Smooth muscle cell (in vitro differentiated cells): ENCODE data around the gene MLLT3. TPM values are rescaled to one million over a fixed set of nuclear protein-coding genes. Genes with fewer than 3 reads are reported as not detected.

ENCODE experiments used
- DNase-seq: peaks from one replicate; lab custom pipeline; 2025; ENCODE audit not compliant: unreplicated experiment; lab: John Stamatoyannopoulos, UW
- H2AFZ ChIP-seq: fragments of 200-600 bp; sonication (generic); 2 replicates; pipeline ENCODE4 v1.6.0; 2016; ENCODE audit warnings: antibody characterized with exemption, low read depth, mild to moderate bottlenecking
- H3F3A ChIP-seq: fragments of 200-600 bp; sonication (generic); 2 replicates; pipeline ENCODE4 v1.6.0; 2017; ENCODE audit warnings: antibody characterized with exemption, low read depth
- H3K27ac ChIP-seq: fragments of 200-600 bp; sonication (generic); 2 replicates; pipeline ENCODE4 v1.5.1; 2016; ENCODE audit warnings: low read depth, mild to moderate bottlenecking
- H3K27me3 ChIP-seq: fragments of 200-600 bp; sonication (generic); 2 replicates; pipeline ENCODE4 v1.6.1; 2016; ENCODE audit warnings: low read depth, mild to moderate bottlenecking
- H3K36me3 ChIP-seq: fragments of 200-600 bp; sonication (generic); 2 replicates; pipeline ENCODE4 v1.5.1; 2016; ENCODE audit warnings: low read depth
- H3K4me1 ChIP-seq: fragments of 200-600 bp; sonication (generic); 2 replicates; pipeline ENCODE4 v1.5.1; 2016; ENCODE audit warnings: low read depth
- H3K4me2 ChIP-seq: fragments of 200-600 bp; sonication (generic); 2 replicates; pipeline ENCODE4 v1.6.0; 2016; ENCODE audit warnings: mild to moderate bottlenecking
- H3K4me3 ChIP-seq: fragments of 200-600 bp; sonication (generic); 2 replicates; pipeline ENCODE4 v1.5.1; 2016; ENCODE audit warnings: mild to moderate bottlenecking
- H3K79me2 ChIP-seq: fragments of 200-600 bp; sonication (generic); 2 replicates; pipeline ENCODE4 v1.6.0; 2016; ENCODE audit warnings: low read depth, mild to moderate bottlenecking
- H3K9ac ChIP-seq: fragments of 200-600 bp; sonication (generic); 2 replicates; pipeline ENCODE4 v1.6.0; 2016; ENCODE audit warnings: low read depth
- H3K9me3 ChIP-seq: fragments of 200-600 bp; sonication (generic); replicated peaks from 2 replicates; pipeline ENCODE4 v1.5.1; 2016; ENCODE audit warnings: low read depth
- H4K20me1 ChIP-seq: fragments of 200-600 bp; sonication (generic); 2 replicates; pipeline ENCODE4 v1.6.0; 2016; ENCODE audit warnings: low read depth
- WGBS: methylation state at CpG from one replicate; pipeline ENCODE4 v1.1.7; 2016; ENCODE audit warnings: low lambda C conversion rate; 5-methylcytosine and 5-hydroxymethylcytosine counted together
- polyA plus RNA-seq: library from polyadenylated mRNA; unstranded; fragments of >200 nt; fragmentation: Nextera tagmentation; extraction: Ambion mirVana; gene quantifications from 2 replicates; pipeline ENCODE4 v1.2.1, GENCODE V29; 2016
- total RNA-seq: library from RNA; depleted of rRNA; stranded (reverse); fragments of >200 nt; gene quantifications from 2 replicates; pipeline ENCODE4 v1.2.3, GENCODE V29; 2014
- TF ChIP-seq, protein P1 (sequence below): fragments of 200-600 bp; sonication (generic); IDR thresholded peaks from 2 replicates; pipeline ENCODE4 v1.5.1; 2017; ENCODE audit warnings: borderline replicate concordance, mild to moderate bottlenecking, antibody characterized with exemption; ENCODE audit not compliant: insufficient read depth, poor library complexity, severe bottlenecking

MLLT3 gene
- total and polyA plus RNA-seq, 2 experiments from 2014 or later: 21.9 to 29.9 TPM

DNA sequence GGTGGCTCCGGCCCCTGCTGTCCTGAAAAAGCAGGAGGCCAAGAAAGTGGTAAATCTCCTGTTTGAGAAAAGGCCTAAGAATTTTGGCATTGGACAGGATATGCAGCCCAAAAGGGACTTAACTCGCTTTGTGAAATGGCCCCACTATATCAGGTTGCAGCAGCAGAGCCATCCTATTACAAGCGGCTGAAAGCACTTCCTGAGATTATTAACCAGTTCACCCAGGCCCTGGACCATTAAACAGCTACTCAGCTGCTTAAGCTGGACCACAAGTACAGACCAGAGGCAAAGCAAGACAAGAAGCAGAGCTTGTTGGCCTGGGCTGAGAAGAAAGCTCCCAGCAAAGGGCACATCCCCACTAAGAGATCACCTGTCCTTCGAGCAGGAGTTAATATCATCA lies 89.7 kb downstream of the MLLT3 start:
- Histone ChIP-seq H3K36me3 (no peaks in the 10 kb centered on the region), H3K4me2 (no peak overlapping the region), H4K20me1 (peaks cover 45% of the 10 kb centered on the region), H3K4me3 (no peak overlapping the region), H3K9ac (no peak overlapping the region), H3F3A (no peaks in the 10 kb centered on the region), H2AFZ (no peak overlapping the region), H3K79me2 (peaks cover 95% of the 10 kb centered on the region), H3K27me3 (no peaks in the 10 kb centered on the region), H3K27ac (no peak overlapping the region), H3K4me1 (no peaks in the 10 kb centered on the region), H3K9me3 (no peaks in the 10 kb centered on the region)
- DNase-seq: no peak
- 65% methylated on average over 4 of the region's 4 CpGs for WGBS
- TF ChIP-seq, protein P1, sequence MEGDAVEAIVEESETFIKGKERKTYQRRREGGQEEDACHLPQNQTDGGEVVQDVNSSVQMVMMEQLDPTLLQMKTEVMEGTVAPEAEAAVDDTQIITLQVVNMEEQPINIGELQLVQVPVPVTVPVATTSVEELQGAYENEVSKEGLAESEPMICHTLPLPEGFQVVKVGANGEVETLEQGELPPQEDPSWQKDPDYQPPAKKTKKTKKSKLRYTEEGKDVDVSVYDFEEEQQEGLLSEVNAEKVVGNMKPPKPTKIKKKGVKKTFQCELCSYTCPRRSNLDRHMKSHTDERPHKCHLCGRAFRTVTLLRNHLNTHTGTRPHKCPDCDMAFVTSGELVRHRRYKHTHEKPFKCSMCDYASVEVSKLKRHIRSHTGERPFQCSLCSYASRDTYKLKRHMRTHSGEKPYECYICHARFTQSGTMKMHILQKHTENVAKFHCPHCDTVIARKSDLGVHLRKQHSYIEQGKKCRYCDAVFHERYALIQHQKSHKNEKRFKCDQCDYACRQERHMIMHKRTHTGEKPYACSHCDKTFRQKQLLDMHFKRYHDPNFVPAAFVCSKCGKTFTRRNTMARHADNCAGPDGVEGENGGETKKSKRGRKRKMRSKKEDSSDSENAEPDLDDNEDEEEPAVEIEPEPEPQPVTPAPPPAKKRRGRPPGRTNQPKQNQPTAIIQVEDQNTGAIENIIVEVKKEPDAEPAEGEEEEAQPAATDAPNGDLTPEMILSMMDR: no peak

DNA sequence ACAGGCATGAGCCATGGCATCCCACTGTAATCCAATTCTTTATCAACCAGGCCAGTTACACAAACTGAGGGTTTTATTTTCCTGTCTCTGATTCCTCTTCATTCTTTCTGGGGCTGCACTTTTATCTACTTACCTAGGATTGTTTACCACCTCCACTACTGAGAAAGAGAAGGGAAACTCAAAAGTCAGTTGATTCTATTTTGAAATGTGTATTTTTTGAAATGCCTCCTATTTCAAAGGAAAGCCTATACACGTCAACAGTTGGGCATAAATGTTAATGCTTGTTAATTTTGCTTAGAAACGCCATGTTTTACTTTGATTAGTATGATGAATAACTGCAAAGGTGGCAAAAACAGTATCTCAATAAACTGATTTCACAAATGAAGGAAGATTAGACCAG lies 92.5 kb downstream of the MLLT3 start:
- Histone ChIP-seq H3K9me3 (no peaks in the 10 kb centered on the region), H3K9ac (no peak overlapping the region), H3K27ac (no peak overlapping the region), H3K36me3 (no peaks in the 10 kb centered on the region), H3K4me3 (no peak overlapping the region), H3K4me1 (no peaks in the 10 kb centered on the region), H3F3A (no peaks in the 10 kb centered on the region), H3K79me2 (peaks cover 96% of the 10 kb centered on the region), H3K27me3 (no peaks in the 10 kb centered on the region), H4K20me1 (peaks cover 37% of the 10 kb centered on the region), H3K4me2 (no peak overlapping the region), H2AFZ (no peak overlapping the region)
- TF ChIP-seq, protein P1: no peak
- WGBS: 67% methylated on average over 2 of the region's 2 CpGs
- DNase-seq: no peak

DNA sequence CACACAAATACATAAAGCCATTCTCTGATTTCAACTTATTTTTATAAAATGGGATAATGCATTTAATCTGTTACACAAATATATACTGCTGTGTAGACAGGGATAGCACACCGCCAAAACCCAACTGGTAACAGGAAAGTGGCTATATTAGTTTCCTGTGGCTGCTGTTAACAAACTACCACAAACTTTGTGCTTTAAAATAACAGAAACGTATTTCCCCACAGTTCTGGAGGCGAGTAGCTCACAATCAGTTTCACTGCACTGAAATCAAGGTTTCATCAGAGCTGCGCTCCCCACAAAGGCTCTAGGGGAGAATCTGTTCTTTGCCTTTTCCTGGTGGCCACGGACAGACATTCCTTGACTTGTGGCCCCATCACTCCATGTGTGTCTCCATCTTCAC lies 94.0 kb downstream of the MLLT3 start:
- Histone ChIP-seq H4K20me1 (peaks cover 37% of the 10 kb centered on the region), H3K27ac (no peak overlapping the region), H3K9ac (no peak overlapping the region), H3K9me3 (no peaks in the 10 kb centered on the region), H3K4me1 (no peaks in the 10 kb centered on the region), H3K4me2 (no peak overlapping the region), H3K4me3 (no peak overlapping the region), H2AFZ (no peak overlapping the region), H3K27me3 (no peaks in the 10 kb centered on the region), H3K36me3 (no peaks in the 10 kb centered on the region), H3F3A (no peaks in the 10 kb centered on the region), H3K79me2 (peaks cover 96% of the 10 kb centered on the region)
- 96% methylated on average over 5 of the region's 5 CpGs for WGBS
- DNase-seq: no peak
- TF ChIP-seq, protein P1: no peak

DNA sequence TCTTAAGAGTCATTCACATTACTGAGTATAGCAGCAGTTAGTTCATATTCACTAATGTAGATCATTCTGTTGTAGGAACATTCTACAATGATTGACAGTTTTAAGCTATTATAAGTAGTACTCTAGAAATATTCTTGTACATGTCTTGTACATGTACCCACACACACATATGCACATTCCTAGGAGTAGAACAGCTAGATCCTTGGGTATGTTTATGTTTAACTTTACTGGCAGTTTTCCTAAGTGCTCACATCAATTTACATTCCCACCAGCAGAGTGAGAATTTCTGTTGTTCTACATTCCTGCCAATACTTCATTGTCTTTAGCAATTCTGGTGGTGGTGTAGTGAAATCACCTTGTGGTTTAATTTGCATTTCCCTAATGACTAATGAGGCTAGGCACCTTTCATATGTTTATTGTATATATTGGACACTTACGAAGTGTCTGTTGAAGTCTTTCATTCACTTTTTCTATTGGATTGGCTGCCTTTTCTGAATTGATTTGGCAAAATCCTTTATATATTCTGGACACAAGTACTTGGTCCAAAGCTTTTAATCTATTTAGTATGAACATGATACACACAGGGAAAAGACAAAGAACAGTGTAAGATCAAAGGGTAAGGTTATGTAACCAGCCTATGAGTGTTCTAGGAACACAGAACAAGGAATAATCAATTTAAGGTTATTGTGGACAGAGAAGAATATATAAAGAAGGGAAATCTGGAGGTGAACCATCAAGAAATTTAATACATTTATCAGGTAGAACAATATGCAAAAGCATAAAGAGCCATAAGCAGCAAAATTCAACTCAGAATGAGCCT lies 95.6 kb downstream of the MLLT3 start:
- no peaks in the 10 kb centered on the region for H3K9me3 ChIP-seq
- H3K27me3 ChIP-seq: no peaks in the 10 kb centered on the region
- no peaks in the 10 kb centered on the region for H3K4me1 ChIP-seq
- TF ChIP-seq, protein P1: no peak
- no peaks in the 10 kb centered on the region for H3F3A ChIP-seq
- no peak overlapping the region for H3K4me2 ChIP-seq
- H4K20me1 ChIP-seq: peaks cover 36% of the 10 kb centered on the region
- DNase-seq: no peak
- no peak overlapping the region for H2AFZ ChIP-seq
- H3K4me3 ChIP-seq: no peak overlapping the region
- no peak overlapping the region for H3K27ac ChIP-seq
- H3K9ac ChIP-seq: no peak overlapping the region
- 86% methylated on average over 1 of the region's 1 CpG for WGBS
- peaks cover 98% of the 10 kb centered on the region for H3K79me2 ChIP-seq
- H3K36me3 ChIP-seq: no peaks in the 10 kb centered on the region
